Measurements from ENCODE around the gene ABHD16A. TPM values are rescaled to one million over a fixed set of nuclear protein-coding genes. Genes with fewer than 3 reads are reported as not detected.
"Not testable (repeated sequence)": the region's sequence is repeated elsewhere in the genome, so short reads cannot be mapped to it uniquely, and the experiment has no call there.

The ABHD16A gene
- total RNA-seq, 2 donors from 2014 or later = 49.3 to 52.8 TPM

DNA sequence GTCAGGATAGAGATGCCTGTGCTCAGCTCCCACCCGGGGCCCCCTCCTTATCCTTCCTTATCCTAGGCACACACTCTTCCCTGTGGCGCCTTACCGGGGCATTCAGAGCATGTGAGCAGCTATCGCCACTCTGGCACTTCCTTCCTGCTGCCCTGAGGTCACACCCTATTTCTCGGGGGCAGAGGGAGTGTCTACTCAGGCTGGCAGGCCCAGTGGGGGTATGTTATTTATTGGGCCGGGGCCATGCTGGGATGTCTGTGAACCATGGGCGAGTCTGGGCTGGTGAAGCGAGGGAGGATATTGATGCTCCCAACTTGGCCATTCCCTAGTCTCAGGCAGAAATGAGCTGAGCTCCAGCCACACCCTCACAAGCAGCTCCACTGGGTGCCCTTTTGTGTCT, 8.1 kb upstream of the ABHD16A start:
- no peak for TF ChIP-seq CTCF (IDR thresholded peaks at IDR 0.05)
- no peaks in the 10 kb centered on the region for H3K36me3 ChIP-seq
- ATAC-seq (ENCODE audit: insufficient number of reproducible peaks, low FRiP score, low read depth) = no peak

DNA sequence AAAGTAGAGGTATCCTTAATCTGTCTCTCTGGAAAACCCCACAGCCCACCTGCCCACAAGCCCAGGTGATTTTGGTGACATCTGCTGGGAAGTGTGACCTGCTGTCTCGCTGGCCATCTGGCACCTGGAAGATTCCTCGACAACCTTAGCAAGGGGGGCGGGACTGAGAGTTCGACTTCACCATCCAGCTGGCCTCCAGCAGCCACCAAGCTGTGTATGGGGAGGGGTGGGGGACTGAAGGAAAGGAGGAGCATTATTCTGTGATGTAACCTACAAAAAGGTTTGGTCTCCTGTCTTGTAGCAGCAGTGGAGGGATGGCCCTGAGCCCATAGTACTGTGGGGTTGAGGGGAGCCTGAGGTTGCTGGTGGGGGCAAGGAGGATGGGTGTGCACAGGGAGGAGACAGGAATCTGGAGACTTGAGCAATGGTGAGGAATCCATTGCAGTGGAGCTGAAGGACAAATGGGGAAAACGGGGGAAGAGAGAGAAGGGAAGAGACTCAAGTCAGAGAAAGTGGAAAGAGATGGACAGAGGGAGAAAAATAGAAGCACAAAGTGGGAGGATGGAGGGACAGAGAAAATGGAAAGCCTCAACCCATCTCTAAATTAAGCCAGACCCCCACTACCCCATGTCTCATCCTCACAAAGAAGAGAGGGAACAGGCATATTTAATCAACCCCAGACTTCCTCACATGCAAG, 7.5 kb upstream of the ABHD16A start:
- no peaks in the 10 kb centered on the region for H3K9me3 ChIP-seq
- no peaks in the 10 kb centered on the region for H3K36me3 ChIP-seq
- H3K4me3 ChIP-seq = no peak overlapping the region
- H3K27me3 ChIP-seq (replicated peaks; ENCODE audit: insufficient read depth) = no peaks in the 10 kb centered on the region
- TF ChIP-seq CTCF (IDR thresholded peaks at IDR 0.05) = no peak
- H3K27ac ChIP-seq = no peak overlapping the region
- no peak for DNase-seq (ENCODE audit: low spot score)
- H3K4me1 ChIP-seq (ENCODE audit: control insufficient read depth in 1 of 2, low read depth in 2 of 2) = no peaks in the 10 kb centered on the region
- no peak for ATAC-seq (ENCODE audit: insufficient number of reproducible peaks, low FRiP score, low read depth)

More for the DNA sequence above, 8.1 kb upstream of the ABHD16A start:
- no peak overlapping the region for H3K27ac ChIP-seq
- H3K27me3 ChIP-seq (replicated peaks; ENCODE audit: insufficient read depth) = no peaks in the 10 kb centered on the region
- DNase-seq (ENCODE audit: low spot score) = no peak
- H3K4me1 ChIP-seq (ENCODE audit: control insufficient read depth in 1 of 2, low read depth in 2 of 2) = no peaks in the 10 kb centered on the region
- no peaks in the 10 kb centered on the region for H3K9me3 ChIP-seq
- no peak overlapping the region for H3K4me3 ChIP-seq

DNA sequence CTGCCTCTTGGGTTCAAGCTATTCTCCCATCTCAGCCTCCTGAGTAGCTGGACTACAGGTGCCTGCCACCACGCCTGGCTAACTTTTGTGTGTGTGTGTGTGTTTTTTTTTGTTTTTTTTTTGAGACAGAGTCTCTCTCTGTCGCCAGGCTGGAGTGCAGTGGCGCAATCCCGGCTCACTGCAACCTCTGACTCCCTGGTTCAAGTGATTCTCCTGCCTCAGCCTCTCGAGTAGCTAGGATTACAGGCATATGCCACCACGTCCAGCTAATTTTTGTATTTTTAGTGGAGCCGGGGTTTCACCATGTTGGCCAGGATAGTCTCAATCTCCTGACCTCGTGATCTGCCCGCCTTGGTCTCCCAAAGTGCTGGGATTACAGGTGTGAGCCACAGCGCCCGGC, 6.0 kb upstream of the ABHD16A start:
- H3K27me3 ChIP-seq (replicated peaks; ENCODE audit: insufficient read depth); ATAC-seq (ENCODE audit: insufficient number of reproducible peaks, low FRiP score, low read depth); H3K9me3 ChIP-seq; H3K4me3 ChIP-seq; H3K27ac ChIP-seq; DNase-seq (ENCODE audit: low spot score); H3K4me1 ChIP-seq (ENCODE audit: control insufficient read depth in 1 of 2, low read depth in 2 of 2); H3K36me3 ChIP-seq: not testable (repeated sequence)

- Histone ChIP-seq H3K27me3 (replicated peaks; ENCODE audit: insufficient read depth) (no peaks in the 10 kb centered on the region), H3K4me3 (no peak overlapping the region), H3K4me1 (ENCODE audit: control insufficient read depth in 1 of 2, low read depth in 2 of 2) (peaks cover 3 to 6% of the 10 kb centered on the region in 2 donors), H3K9me3 (no peaks in the 10 kb centered on the region), H3K27ac (no peak overlapping the region), H3K36me3 (no peaks in the 10 kb centered on the region)
- no peak for ATAC-seq (ENCODE audit: insufficient number of reproducible peaks, low FRiP score, low read depth)
- no peak for TF ChIP-seq CTCF (IDR thresholded peaks at IDR 0.05)
- no peak for DNase-seq (ENCODE audit: low spot score)
Measured at GRCh38 chr6:31708224-31708623, 5.1 kb upstream of the ABHD16A start.

DNA sequence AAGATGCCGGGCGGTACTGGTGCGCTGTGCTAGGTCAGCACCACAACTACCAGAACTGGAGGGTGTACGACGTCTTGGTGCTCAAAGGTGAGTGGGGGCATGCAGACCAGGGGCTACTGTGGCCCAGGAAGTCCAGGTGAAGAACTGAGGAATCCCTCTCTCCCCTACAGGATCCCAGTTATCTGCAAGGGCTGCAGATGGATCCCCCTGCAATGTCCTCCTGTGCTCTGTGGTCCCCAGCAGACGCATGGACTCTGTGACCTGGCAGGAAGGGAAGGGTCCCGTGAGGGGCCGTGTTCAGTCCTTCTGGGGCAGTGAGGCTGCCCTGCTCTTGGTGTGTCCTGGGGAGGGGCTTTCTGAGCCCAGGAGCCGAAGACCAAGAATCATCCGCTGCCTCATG, 4.6 kb upstream of the ABHD16A start:
- Histone ChIP-seq H3K27me3 (replicated peaks; ENCODE audit: insufficient read depth) (no peaks in the 10 kb centered on the region), H3K4me3 (no peak overlapping the region), H3K27ac (no peak overlapping the region), H3K36me3 (no peaks in the 10 kb centered on the region), H3K9me3 (no peaks in the 10 kb centered on the region), H3K4me1 (ENCODE audit: control insufficient read depth in 1 of 2, low read depth in 2 of 2) (peaks cover 3 to 6% of the 10 kb centered on the region in 2 donors)
- DNase-seq (ENCODE audit: low spot score) (no peak), ATAC-seq (ENCODE audit: insufficient number of reproducible peaks, low FRiP score, low read depth) (no peak)
- TF ChIP-seq CTCF (IDR thresholded peaks at IDR 0.05) = no peak

GRCh38 chr6:31706599-31706998, 3.5 kb upstream of the ABHD16A start, which contains the start of gene LY6G6F:
LY6G6F (plus strand) TSS chr6:31706866; CDS start chr6:31706907, 41 bp downstream.
- Histone ChIP-seq H3K27ac (no peak within 1 kb of the TSS), H3K4me1 (ENCODE audit: control insufficient read depth in 1 of 2, low read depth in 2 of 2) (peaks cover 10 to 13% of the 10 kb centered on the region in 2 donors), H3K4me3 (no peak within 1 kb of the TSS), H3K27me3 (replicated peaks; ENCODE audit: insufficient read depth) (no peaks in the 10 kb centered on the region), H3K36me3 (no peaks in the 10 kb centered on the region), H3K9me3 (no peaks in the 10 kb centered on the region)
- DNase-seq (ENCODE audit: low spot score) (no peak), ATAC-seq (ENCODE audit: insufficient number of reproducible peaks, low FRiP score, low read depth) (no peak)
- no peak for TF ChIP-seq CTCF (IDR thresholded peaks at IDR 0.05)

Measured in thoracic aorta (tissue), 2 donors.